ENCODE data around the gene ARHGAP6. TPM values are rescaled to one million over a fixed set of nuclear protein-coding genes. Genes with fewer than 3 reads are reported as not detected.

The ARHGAP6 gene
- total and polyA plus RNA-seq, 9 of the 15 experiments (the other 6 are each of a cell fraction or from before 2014, with no cell fraction given): 12.5 to 63.6 (median 41.8) TPM

DNA sequence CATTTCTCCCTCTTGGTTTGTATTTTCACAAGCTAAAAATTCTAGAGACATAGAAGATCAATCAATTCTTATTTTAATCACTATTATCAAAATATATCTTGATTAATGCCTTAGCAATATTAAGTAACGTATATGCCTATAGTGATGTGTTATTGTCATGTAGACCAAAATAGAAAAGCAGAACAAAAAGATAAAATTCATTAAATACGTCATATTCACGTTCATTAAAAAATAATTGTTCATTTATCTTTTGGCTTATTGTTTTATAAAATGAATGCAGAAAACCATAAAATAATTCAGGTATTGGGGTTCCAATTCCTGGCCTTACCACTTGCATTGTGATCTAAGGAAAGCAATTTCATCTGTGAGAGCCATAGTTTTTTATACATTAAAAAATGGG, 300.3 kb downstream of the ARHGAP6 start (continued):
- TF ChIP-seq, protein P1, sequence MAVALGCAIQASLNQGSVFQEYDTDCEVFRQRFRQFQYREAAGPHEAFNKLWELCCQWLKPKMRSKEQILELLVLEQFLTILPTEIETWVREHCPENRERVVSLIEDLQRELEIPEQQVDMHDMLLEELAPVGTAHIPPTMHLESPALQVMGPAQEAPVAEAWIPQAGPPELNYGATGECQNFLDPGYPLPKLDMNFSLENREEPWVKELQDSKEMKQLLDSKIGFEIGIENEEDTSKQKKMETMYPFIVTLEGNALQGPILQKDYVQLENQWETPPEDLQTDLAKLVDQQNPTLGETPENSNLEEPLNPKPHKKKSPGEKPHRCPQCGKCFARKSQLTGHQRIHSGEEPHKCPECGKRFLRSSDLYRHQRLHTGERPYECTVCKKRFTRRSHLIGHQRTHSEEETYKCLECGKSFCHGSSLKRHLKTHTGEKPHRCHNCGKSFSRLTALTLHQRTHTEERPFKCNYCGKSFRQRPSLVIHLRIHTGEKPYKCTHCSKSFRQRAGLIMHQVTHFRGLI (CRISPR knock-in tag; IDR thresholded peaks at IDR 0.05): peak; percentile 58; the same call in 1 of the 2 replicates
- TF ChIP-seq NFIX (CRISPR knock-in tag; IDR thresholded peaks at IDR 0.05; ENCODE audit: low read depth) (peak; percentile 56), ZNF551 (CRISPR knock-in tag; IDR thresholded peaks at IDR 0.05) (no peak), ZNF507 (tag; conservative IDR thresholded peaks at IDR 0.05) (no peak), ZNF24 (IDR thresholded peaks at IDR 0.05) (no peak), MTF1 (CRISPR knock-in tag; IDR thresholded peaks at IDR 0.05; ENCODE audit: borderline replicate concordance) (peak; percentile 88; the same call in 1 of the 2 replicates), ZNF717 (CRISPR knock-in tag; IDR thresholded peaks at IDR 0.05) (no peak), ZNF140 (CRISPR knock-in tag; IDR thresholded peaks at IDR 0.05) (peak; percentile 81)
- TF ChIP-seq, protein P2, sequence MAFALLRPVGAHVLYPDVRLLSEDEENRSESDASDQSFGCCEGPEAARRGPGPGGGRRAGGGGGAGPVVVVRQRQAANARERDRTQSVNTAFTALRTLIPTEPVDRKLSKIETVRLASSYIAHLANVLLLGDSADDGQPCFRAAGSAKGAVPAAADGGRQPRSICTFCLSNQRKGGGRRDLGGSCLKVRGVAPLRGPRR (CRISPR knock-in tag; IDR thresholded peaks at IDR 0.05): peak; percentile 84; the same call in 1 of the 2 replicates
- TF ChIP-seq, protein P3, sequence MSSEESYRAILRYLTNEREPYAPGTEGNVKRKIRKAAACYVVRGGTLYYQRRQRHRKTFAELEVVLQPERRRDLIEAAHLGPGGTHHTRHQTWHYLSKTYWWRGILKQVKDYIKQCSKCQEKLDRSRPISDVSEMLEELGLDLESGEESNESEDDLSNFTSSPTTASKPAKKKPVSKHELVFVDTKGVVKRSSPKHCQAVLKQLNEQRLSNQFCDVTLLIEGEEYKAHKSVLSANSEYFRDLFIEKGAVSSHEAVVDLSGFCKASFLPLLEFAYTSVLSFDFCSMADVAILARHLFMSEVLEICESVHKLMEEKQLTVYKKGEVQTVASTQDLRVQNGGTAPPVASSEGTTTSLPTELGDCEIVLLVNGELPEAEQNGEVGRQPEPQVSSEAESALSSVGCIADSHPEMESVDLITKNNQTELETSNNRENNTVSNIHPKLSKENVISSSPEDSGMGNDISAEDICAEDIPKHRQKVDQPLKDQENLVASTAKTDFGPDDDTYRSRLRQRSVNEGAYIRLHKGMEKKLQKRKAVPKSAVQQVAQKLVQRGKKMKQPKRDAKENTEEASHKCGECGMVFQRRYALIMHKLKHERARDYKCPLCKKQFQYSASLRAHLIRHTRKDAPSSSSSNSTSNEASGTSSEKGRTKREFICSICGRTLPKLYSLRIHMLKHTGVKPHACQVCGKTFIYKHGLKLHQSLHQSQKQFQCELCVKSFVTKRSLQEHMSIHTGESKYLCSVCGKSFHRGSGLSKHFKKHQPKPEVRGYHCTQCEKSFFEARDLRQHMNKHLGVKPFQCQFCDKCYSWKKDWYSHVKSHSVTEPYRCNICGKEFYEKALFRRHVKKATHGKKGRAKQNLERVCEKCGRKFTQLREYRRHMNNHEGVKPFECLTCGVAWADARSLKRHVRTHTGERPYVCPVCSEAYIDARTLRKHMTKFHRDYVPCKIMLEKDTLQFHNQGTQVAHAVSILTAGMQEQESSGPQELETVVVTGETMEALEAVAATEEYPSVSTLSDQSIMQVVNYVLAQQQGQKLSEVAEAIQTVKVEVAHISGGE (CRISPR knock-in tag; IDR thresholded peaks at IDR 0.05): peak in 1 of 3 experiments; percentile 37; a peak in 1 of 6 replicates
- TF ChIP-seq, protein P4, sequence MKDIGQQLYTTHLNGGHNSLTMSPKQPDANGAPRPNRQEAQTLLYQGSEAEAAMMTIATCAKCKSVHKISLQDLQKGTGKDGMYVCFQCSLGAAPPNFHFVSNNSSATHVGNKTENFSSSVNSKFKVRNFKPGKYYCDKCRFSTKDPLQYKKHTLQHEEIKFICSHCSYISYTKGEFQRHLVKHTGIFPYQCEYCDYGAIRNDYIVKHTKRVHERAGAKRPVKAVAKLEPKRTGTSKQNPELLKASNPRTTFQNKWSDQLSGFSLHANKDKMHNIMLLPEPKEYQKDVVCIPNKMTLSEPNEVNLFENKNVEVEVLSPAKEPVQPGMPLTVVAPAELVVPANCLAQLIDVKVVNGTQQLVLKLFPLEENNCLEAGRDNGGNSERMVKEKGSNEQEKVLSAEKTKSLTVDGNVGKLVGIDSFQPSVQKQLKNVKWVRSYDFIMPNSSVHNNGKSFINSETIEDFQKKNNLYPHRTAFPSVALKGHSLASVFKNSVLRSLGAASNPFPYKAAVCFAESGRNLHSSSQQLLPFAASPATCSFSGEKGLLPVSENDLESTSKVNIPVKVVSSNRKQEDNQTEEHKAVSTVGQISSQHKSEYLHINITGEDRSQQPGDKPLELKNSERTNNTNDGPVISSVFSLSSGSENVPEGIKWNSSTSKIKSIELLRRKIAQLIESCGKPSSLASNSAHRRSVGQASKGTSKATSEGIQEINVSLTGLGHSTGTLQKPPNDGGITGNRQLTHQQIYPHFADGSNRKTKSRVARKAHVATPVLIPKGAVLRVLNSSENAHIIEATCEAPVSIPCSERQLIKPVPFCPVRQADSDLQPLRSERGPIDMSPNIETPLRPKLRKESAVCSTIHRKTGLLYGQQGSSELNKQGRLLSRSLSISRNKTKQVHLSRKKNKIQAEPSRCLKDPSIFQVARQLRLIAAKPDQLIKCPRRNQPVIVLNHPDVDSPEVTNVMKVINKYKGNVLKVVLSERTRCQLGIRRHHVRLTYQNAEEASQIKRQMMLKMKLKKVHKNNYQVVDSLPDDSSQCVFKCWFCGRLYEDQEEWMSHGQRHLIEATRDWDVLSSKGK (CRISPR knock-in tag; IDR thresholded peaks at IDR 0.05): no peak
